Germinal center (tissue), 1 donor: ENCODE results near the gene BPTF.
A peak's percentile ranks its signal among the peaks of the same experiment; 100 is the strongest.
"Not testable (repeated sequence)": the region's sequence is repeated elsewhere in the genome, so short reads cannot be mapped to it uniquely, and the experiment has no call there.

ENCODE experiments used
- DNase-seq: peaks from one replicate; pipeline ENCODE4 v3.0.0; 2012; ENCODE audit warnings: mixed read lengths, low spot score

BPTF gene, protein sequence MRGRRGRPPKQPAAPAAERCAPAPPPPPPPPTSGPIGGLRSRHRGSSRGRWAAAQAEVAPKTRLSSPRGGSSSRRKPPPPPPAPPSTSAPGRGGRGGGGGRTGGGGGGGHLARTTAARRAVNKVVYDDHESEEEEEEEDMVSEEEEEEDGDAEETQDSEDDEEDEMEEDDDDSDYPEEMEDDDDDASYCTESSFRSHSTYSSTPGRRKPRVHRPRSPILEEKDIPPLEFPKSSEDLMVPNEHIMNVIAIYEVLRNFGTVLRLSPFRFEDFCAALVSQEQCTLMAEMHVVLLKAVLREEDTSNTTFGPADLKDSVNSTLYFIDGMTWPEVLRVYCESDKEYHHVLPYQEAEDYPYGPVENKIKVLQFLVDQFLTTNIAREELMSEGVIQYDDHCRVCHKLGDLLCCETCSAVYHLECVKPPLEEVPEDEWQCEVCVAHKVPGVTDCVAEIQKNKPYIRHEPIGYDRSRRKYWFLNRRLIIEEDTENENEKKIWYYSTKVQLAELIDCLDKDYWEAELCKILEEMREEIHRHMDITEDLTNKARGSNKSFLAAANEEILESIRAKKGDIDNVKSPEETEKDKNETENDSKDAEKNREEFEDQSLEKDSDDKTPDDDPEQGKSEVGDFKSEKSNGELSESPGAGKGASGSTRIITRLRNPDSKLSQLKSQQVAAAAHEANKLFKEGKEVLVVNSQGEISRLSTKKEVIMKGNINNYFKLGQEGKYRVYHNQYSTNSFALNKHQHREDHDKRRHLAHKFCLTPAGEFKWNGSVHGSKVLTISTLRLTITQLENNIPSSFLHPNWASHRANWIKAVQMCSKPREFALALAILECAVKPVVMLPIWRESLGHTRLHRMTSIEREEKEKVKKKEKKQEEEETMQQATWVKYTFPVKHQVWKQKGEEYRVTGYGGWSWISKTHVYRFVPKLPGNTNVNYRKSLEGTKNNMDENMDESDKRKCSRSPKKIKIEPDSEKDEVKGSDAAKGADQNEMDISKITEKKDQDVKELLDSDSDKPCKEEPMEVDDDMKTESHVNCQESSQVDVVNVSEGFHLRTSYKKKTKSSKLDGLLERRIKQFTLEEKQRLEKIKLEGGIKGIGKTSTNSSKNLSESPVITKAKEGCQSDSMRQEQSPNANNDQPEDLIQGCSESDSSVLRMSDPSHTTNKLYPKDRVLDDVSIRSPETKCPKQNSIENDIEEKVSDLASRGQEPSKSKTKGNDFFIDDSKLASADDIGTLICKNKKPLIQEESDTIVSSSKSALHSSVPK (N-terminal part only)

DNA sequence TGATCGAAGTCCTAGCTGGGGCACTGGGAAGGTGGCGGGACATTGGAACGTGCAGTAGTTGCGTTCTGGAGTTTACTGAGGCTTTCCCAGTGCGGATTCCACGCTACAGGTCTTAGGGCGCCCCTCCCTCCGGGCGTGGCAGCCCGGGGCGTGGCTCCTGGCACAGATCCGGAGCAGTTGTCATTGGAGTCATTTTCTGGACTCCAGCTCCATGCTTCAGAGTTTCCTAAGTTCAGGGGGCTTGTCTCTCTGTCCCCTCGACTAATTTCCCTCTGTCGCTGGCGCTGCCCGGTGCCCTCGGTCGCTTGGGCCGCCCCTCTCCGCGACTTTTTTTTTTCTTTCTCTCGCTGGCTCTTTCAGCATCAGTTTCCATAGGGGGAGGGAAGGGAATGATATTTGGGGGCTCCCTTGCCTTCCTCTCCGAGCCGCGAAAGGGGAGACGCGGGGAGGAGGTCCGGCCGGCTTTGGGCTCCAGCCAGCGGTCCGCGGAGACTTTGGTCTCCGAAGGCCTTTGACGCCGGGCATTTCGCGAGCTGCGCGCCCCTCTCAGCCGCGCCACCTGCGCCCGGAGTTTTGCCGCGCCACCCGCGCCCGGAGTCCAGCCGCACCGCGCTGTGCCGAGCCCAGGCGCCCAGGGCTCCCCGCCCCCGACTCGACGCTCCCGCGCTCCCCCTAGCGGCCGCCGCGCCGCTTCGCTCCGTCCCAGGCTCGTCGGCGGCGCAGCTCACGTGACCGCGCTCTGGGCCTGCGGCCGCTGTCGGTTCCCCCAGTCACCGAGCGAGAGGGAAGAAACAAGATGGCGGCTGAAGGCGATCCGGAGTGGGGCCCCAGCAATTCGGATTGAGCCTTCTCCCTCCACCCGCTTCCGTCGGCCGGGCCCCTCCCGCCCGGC is at the start of gene BPTF:
Gene BPTF (plus strand): TSS at position 769 of the 892 bp plus-strand sequence. CDS start 222 bp downstream, outside the sequence.
- peak; percentile 86 for DNase-seq

DNA sequence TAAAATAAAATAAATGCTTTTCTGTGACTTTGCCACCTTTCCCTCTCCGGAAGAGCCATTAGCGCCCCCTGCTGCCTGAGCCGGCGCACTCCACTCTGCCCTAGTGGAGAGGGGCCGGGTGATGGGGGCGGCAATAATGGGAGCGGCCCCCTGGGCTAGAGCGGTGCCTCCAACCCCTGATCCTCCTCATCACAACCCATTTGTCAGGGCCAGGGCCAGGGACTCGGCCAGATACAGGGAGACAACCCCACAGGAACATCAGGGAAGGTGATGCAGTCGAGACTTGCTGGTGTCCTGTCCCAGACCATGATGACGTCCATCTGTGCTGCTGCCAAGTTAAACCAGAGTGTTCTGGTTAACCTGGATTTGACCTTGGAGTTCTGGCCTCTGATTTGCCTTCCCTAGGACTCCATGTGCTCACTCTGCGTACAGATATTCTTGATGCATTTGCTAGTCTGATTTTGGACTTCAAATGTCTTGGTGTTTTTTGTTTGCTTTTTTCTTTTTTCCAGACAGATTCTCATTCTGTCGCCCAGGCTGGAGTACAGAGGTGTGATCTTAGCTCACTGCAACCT is 46.1 kb upstream of the BPTF start:
- peak; percentile 57 for DNase-seq

DNA sequence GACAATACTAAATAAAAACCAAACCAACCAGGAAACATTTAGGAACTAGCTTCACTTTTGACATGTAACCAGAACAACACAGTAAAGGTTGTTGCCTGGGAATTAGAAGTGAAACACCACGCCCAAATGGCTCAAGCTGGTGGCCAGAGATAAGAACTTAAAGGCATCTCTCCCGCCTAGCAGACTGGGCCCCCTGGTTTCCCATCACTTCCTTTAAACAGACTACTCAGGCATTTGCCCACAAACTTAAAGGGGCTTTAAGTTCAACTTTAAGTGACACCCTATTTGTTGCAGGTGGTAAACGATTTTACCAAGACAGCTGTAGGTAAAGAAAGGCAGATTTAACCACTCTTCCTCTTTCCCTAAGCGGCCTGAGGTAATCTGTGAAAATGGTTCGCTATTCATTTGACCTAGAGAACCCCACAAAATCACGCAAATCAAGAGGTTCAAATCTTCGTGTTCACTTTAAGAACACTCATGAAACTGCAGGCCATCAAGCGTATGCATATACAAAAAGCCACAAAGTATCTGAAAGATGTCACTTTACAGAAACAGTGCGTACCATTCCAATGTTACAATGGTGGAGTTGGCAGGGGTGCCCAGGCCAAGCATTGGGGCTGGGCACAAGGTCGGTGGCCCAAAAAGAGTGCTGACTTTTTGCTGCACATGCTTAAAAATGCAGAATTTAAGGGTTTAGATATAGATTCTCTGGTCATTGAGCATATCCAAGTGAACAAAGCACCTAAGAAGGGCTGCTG is 40.8 kb upstream of the BPTF start:
- no peak for DNase-seq

DNA sequence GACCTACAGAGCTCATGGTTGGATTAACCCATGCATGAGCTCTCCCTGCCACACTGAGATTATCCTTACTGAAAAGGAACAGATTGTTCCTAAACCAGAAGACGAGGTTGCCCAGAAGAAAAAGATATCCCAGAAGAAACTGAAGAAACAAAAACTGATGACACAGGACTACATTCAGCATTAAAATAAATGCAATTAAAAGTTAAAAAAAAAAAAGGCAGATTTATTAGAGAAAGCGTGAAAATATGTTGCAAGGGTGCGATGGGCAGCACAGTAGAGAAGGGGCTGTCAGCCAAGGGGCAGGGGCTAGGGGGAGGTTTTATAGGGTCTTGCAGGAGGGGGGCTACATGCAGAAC is 40.2 kb upstream of the BPTF start:
- no peak for DNase-seq

DNA sequence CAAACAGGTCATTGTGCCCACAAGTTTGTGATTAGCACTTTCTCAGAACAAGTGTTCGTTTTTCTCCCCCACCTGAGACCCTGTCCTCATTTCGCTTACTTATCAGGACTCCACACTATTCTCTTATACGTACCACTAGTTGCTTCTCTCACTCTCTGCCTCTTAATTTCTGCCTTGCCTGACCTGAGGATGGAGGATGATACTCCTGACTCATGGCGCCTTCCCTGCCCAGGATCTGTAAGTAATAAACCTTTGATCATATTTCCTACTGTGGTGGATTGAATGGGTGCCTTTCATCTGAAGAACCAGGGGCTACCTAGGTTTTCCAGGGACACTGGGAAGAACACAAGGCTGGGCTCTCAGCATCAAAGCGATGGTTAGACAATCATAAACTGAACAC is 39.8 kb upstream of the BPTF start:
- no peak for DNase-seq

DNA sequence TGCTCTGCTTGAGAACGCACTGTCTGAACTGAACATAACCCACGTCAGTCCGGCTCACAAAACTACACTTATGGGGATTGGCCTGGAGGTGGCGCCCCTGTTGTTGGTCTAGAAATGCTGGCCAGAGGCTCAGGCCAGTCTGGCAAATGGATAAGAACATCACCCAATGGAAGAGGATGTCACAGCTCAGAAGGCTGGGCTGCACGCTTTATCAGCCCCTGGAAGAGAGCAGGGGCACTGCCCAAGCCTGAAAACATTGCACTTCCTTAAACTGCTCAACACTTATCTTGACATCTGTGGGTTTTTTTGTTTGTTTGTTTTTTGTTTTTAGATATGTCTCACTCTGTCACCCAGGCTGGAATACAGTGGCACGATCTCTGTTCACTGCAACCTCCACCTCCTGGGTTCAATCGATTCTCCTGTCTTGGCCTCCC is 24.8 kb upstream of the BPTF start:
- DNase-seq, result peak; percentile 75

DNA sequence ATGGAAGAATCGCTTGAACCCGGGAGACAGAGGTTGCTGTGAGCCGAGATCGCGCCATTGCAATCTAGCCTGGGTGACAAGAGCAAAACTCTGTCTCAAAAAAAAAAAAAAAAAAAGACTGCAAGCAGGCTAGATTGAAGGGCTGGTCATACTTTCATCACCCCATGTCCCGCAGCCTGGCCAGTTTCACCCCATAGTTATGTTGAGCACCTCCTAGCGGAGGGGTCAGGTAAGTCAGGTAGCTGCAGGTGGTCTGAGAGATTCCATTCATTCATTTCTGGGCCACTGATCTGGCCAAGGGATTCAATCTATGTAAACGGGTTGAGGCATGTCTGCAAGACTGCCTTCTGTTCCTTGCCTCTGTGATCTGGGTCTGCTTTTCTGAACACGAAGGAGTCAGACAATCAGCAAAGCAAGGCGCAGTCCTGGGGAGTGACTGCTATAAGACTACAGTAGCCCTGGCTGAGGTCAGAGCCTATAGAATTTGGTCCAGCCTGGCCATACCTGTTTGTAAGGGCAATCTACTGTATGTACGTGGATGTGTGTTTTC is 23.6 kb upstream of the BPTF start:
- no peak for DNase-seq

DNA sequence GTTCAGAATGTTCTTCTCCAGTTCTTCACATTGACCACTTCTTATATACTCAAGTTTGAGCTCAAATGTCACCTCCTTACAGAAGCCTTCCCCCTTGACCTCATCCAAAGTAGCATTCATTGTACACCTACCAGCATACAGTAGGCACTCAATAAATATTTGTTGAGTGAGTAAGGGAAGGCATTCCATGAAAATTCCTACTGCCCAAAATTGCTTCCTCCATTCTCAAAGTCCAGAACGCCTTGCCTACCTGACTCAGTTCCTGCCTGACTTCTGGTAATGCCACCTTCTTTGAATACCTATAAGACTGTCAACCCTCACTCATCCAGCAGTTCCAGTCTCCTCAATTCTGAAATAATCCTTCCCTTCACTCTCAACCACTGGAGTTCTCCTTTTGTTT is 14.8 kb upstream of the BPTF start:
- DNase-seq, result no peak

DNA sequence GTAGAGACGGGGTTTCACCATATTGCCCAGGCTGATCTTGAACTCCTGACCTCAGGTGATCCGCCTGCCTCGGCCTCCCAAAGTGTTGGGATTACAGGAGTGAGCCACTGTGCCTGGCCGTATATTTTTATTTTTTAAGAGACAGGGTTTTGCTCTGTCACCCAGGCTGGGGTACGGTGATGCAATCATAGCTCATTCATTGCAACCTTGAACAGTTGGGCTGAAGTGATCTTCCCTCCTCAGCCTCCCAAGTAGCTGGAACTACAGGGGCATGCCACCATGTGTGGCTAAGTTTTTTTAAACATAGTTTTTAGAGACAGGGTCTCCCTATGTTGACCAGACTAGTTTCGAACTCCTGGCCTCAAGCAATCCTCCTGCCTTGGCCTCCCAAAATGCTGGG is 12.9 kb upstream of the BPTF start:
- not testable (repeated sequence) for DNase-seq

DNA sequence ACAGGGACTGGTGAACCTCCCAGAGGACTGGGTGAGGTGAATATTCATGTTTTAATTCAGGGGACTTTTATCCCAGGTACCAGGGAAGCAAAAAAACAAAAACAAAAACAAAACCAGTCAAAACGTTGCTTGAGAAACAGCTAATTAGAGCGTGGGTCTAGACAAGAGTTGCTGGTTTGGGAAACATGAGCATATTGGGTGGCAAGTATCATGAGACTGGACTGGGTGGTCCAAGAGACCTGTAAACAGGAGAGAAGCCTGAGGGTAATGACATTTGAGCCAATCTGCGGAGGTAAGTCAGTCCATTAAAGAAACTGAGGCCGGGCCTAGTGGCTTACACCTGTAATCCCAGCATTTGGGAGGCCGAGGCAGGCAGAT is 11.5 kb upstream of the BPTF start:
- no peak for DNase-seq

DNA sequence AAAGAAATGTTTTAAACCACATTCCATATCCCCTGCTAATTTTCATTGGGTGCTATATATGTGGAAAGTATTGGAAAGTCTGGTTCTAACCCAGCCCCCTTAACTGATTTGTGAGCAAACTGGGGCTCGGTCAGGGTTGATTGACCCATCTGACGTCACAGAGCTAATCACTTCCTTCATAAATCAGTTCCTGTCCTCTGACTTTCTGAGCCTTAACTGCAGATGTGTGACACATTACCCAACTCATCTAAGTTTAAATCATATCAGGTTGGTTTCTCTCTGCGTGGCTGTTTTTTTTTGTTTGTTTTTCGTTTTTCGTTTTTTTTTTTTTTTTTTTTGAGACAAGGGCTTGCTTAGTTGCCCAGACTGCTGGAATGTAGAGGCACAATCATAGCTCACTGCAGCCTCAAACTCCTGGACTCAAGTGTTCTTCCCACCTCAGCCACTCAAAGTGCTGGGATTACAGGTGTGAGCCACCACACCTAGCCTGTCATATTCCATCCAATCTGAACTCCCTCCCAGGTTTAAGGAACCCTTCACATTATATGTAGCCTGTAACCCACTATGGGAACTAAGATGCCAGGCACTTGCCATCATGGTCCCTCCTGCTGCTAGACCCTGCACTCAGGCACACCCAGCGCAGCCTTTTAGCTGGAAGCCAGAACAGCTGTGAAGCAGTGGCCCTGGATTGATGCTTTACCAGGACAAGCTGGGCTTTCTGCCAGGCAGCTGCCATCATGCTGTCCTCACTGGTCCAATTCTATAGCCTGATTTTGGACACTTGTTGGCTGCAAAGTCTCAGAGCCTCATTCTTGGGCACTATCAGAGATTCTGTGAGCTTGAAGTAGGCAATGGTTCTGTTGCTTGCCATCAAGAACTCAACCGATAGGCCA is 6.9 kb upstream of the BPTF start:
- peak; percentile 43 for DNase-seq

DNA sequence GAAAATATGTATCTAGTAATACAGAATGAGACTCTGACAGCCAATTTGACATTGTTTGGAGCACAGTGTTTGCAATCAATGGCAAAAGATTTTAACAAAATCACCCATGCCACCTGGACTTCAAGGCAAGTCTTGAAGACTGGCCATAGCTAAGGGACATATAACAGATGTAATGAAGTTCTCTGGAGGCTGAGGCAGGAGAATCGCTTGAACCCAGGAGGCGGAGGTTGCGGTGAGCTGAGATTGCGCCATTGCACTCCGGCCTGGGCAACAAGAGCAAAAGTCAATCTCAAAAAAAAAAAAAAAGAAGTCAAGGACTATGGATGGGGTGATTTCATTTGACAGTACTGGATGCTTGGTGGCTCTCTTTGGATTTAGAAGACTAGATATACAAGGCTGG is 5.6 kb upstream of the BPTF start:
- no peak for DNase-seq

DNA sequence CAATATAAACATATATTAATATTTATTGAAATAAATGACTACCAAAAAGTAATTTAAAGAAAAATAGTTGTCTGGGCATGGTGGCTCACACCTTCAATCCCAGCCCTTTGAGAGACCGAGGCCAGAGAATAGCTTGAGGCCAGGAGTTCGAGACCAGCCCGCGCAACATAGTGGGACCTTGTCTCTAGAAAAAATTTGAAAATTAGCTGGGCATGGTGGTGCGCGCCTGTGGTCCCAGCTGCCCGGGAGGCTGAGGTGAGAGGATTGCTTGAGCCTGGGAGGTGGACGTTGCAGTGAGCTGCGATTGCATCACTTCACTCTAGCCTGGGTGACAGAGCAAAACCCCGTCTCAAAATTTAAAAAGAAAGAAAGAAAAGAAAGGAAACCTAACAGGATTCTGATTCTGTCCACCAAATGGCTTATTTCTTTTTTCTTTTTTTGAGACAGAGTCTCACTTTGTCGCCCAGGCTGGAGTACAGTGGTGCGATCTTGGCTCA is 3.4 kb upstream of the BPTF start:
- no peak for DNase-seq

DNA sequence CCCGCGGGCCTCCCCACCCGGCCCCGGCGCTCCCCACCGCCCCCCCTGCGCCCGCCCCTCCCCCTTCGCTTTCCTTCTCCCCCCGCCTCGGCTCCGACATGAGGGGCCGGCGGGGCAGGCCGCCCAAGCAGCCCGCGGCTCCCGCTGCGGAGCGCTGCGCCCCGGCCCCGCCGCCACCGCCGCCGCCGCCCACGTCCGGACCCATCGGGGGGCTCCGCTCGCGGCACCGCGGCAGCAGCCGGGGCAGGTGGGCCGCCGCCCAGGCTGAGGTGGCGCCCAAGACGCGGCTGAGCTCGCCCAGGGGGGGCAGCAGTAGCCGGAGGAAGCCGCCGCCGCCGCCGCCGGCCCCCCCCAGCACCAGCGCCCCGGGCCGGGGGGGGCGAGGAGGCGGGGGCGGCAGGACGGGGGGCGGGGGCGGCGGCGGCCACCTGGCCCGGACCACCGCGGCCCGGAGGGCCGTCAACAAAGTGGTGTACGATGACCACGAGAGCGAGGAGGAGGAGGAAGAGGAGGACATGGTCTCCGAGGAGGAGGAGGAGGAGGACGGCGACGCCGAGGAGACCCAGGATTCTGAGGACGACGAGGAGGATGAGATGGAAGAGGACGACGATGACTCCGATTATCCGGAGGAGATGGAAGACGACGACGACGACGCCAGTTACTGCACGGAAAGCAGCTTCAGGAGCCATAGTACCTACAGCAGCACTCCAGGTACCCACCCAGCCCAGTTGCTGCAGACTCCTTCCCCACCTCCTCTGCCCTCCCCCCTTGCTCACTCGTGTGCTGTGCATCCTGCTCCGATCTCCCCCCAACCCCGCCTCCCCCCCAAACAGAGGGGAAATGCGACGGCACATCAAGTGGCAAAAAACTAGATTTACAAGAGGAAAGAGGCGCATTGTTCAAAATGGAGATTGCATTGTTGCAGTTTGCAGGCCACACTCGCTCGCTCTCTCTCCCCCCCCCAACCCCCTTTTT is 611 bp downstream of the BPTF start:
- peak; percentile 24 for DNase-seq

DNA sequence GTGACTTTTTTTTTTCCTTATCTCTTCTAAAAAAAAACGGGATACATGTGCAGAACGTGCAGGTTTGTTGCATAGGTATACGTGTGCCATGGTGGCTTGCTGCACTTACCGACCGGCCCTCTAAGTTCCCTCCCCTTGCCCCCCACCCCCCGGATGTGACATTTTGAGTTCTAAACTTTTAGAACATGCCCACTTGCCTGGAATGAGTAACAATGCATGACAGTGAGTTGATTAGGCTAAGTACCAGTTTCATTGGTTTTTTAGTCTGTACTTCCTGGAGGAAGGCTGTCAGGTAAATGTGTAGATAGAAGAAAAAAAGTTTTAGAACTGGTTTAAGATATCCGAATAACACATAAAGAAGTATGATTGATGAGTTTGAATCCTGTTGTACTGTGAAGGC is 4.0 kb downstream of the BPTF start:
- DNase-seq, result no peak

DNA sequence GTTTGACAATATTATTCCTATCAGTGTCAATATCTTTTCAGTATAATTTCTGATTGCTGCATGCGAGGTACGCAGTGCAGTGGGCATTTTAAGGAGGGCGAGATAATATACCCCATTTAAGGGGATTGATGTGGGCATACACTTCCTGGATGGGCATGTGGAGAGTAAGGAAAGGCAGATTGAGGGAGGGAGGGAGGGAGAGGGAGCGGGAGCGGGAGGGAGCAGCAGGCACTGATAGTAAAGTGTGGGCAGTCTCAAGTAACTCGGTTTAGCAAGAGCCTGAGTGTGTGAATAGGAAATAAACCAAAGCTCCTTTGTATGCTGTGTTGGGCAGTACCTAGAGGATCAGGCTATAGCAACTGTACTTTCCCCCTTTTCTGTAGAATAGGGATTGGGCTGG is 5.1 kb downstream of the BPTF start:
- DNase-seq, result no peak

DNA sequence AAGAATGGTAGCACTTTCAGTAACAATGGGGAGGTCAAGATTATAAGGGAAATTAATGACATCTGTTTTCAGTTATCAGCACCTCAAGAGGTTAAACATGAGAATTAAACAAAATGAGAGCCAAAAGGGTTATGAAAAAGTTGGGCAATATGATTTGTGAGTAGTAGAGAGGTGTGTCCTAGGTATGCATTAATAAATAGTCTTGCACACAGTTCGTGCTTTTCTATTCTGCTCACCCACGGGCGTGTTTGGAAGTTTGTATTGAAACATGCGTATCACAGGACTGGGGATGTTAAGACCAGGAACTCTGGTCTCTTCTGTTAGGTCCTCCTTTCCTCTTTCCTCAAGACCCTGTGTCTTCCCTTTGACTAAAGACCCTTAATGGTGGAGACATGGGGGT is 6.0 kb downstream of the BPTF start:
- no peak for DNase-seq

DNA sequence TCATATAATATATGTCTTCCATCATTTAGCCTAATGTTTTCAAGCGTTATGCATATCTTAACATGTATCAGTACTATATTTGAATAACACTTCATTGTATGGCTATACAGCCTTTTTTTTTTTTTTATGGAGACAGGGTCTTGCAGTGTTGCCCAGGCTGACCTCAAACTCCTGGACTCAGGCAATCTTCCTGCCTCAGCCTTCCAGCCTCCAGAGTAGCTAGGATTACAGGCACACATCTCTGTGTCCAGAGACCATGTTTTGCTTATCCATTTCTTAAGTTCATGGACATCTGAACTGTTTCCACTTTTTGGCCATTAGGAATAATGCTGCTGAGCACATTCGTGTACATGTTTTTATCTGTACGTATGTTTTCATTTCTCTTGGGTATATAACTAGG is 7.8 kb downstream of the BPTF start:
- no peak for DNase-seq
